GM23338 (cell line): Measurements from ENCODE around the gene ATRIP. TPM values are rescaled to one million over a fixed set of nuclear protein-coding genes. Genes with fewer than 3 reads are reported as not detected.

Source experiments
- ATAC-seq: fragments of 200-7000 bp; cut with Tn5 transposase; 3 replicates; pipeline ENCODE4 v1.9.1; 2020
- DNase-seq: peaks from one replicate; pipeline ENCODE4 v3.0.0-alpha.2; 2015; ENCODE audit warnings: low spot score
- H2AFZ ChIP-seq: fragments of 200-600 bp; sonication (generic); 2 replicates; pipeline ENCODE4 v1.8.0; 2016; ENCODE audit warnings: antibody characterized with exemption, mild to moderate bottlenecking, moderate library complexity
- H3F3A ChIP-seq: fragments of 200-600 bp; sonication (generic); replicated peaks from 2 replicates; pipeline ENCODE4 v1.8.0; 2017; ENCODE audit warnings: antibody characterized with exemption, mixed run types, low read depth
- H3K27ac ChIP-seq: fragments of 200-600 bp; sonication (generic); 2 replicates; pipeline ENCODE4 v1.6.1; 2016; ENCODE audit warnings: low read depth
- H3K27me3 ChIP-seq: fragments of 200-600 bp; sonication (generic); 2 replicates; pipeline ENCODE4 v1.8.0; 2016; ENCODE audit warnings: mild to moderate bottlenecking, mixed run types, moderate library complexity; ENCODE audit not compliant: insufficient read depth
- H3K36me3 ChIP-seq: fragments of 200-600 bp; sonication (generic); 2 replicates; pipeline ENCODE4 v1.8.0; 2016; ENCODE audit warnings: mild to moderate bottlenecking; ENCODE audit not compliant: insufficient read depth
- H3K4me1 ChIP-seq: fragments of 200-600 bp; sonication (generic); 2 replicates; pipeline ENCODE4 v1.8.0; 2016; ENCODE audit warnings: mild to moderate bottlenecking, moderate library complexity; ENCODE audit not compliant: insufficient read depth
- H3K4me2 ChIP-seq: fragments of 200-600 bp; sonication (generic); 2 replicates; pipeline ENCODE4 v1.7.1; 2017; ENCODE audit warnings: mixed run types
- H3K4me3 ChIP-seq: fragments of 200-600 bp; sonication (generic); 2 replicates; pipeline ENCODE4 v1.6.1; 2016; ENCODE audit warnings: mixed run types
- H3K79me2 ChIP-seq: fragments of 200-600 bp; sonication (generic); replicated peaks from 2 replicates; pipeline ENCODE4 v1.8.0; 2017; ENCODE audit warnings: mild to moderate bottlenecking; ENCODE audit not compliant: insufficient read depth
- H3K9me2 ChIP-seq: fragments of 200-600 bp; sonication (generic); 2 replicates; pipeline ENCODE4 v1.8.0; 2017; ENCODE audit not compliant: insufficient read depth
- H4K20me1 ChIP-seq: fragments of 200-600 bp; sonication (generic); replicated peaks from 2 replicates; pipeline ENCODE4 v1.8.0; 2017; ENCODE audit warnings: mild to moderate bottlenecking; ENCODE audit not compliant: insufficient read depth
- H3K27ac Mint-ChIP-seq: 2 replicates; pipeline ENCODE4 v1.8.0; 2020; ENCODE audit warnings: inconsistent platforms, mild to moderate bottlenecking, moderate library complexity, mixed read lengths
- H3K27me3 Mint-ChIP-seq: 3 replicates; pipeline ENCODE4 v1.8.0; 2022; ENCODE audit warnings: low read depth, mild to moderate bottlenecking, moderate library complexity, mixed read lengths, inconsistent platforms; ENCODE audit not compliant: insufficient read depth, poor library complexity
- H3K36me3 Mint-ChIP-seq: 3 replicates; pipeline ENCODE4 v1.8.0; 2021; ENCODE audit warnings: low read depth, mild to moderate bottlenecking, inconsistent platforms, moderate library complexity, mixed read lengths
- H3K4me1 Mint-ChIP-seq: 3 replicates; pipeline ENCODE4 v1.8.0; 2020; ENCODE audit warnings: mild to moderate bottlenecking, inconsistent platforms, mixed read lengths
- H3K4me3 Mint-ChIP-seq: 3 replicates; pipeline ENCODE4 v1.8.0; 2021; ENCODE audit warnings: moderate library complexity, mild to moderate bottlenecking, inconsistent platforms, mixed read lengths
- H3K9me3 Mint-ChIP-seq: 3 replicates; pipeline ENCODE4 v1.8.0; 2020; ENCODE audit warnings: moderate library complexity, mild to moderate bottlenecking, inconsistent platforms, mixed read lengths
- CREB1 ChIP-seq: fragments of 250-450 bp; sonication (Bioruptor Pico); IDR thresholded peaks from 2 replicates; pipeline ENCODE4 v1.5.0; 2020; ENCODE audit warnings: low read depth, mild to moderate bottlenecking, moderate library complexity
- ETS1 ChIP-seq: IDR thresholded peaks from 2 replicates; pipeline ENCODE4 v1.6.1; 2016; ENCODE audit warnings: antibody characterized with exemption
- EZH2 ChIP-seq: fragments of 200-600 bp; sonication (generic); IDR thresholded peaks from one replicate; pipeline ENCODE4 v1.8.0; 2017; ENCODE audit warnings: antibody characterized with exemption, mild to moderate bottlenecking, low read depth; ENCODE audit not compliant: unreplicated experiment
- EZH2phosphoT487 ChIP-seq: fragments of 200-600 bp; sonication (generic); IDR thresholded peaks from one replicate; pipeline ENCODE4 v1.8.1; 2018; ENCODE audit warnings: antibody characterized with exemption; ENCODE audit not compliant: unreplicated experiment
- JUNB ChIP-seq: IDR thresholded peaks from one replicate; pipeline ENCODE4 v1.6.1; 2016; ENCODE audit warnings: antibody characterized with exemption; ENCODE audit not compliant: unreplicated experiment
- NANOG ChIP-seq: IDR thresholded peaks from 2 replicates; pipeline ENCODE4 v1.6.1; 2016; ENCODE audit warnings: antibody characterized with exemption, borderline replicate concordance
- POLR2AphosphoS5 ChIP-seq: IDR thresholded peaks from 2 replicates; pipeline ENCODE4 v1.6.1; 2016; ENCODE audit warnings: antibody characterized with exemption, low read depth
- REST ChIP-seq: IDR thresholded peaks from one replicate; pipeline ENCODE4 v1.6.1; 2018; ENCODE audit warnings: antibody characterized with exemption; ENCODE audit not compliant: unreplicated experiment
- STAT1 ChIP-seq: IDR thresholded peaks from one replicate; pipeline ENCODE4 v1.6.1; 2016; ENCODE audit warnings: antibody characterized with exemption; ENCODE audit not compliant: unreplicated experiment
- ZNF114 ChIP-seq: fragments of 250-450 bp; sonication (Bioruptor Pico); IDR thresholded peaks from 2 replicates; pipeline ENCODE4 v1.5.0; 2020; ENCODE audit warnings: mild to moderate bottlenecking, moderate library complexity
- ZNF331 ChIP-seq: fragments of 250-450 bp; sonication (Bioruptor Pico); IDR thresholded peaks from 2 replicates; pipeline ENCODE4 v1.5.0; 2020; ENCODE audit warnings: low read depth, mild to moderate bottlenecking, moderate library complexity
- polyA plus RNA-seq: library from polyadenylated mRNA; unstranded; fragments of >200 nt; fragmentation: Nextera tagmentation; extraction: Ambion mirVana; gene quantifications from 2 replicates; pipeline ENCODE4 v1.2.1, GENCODE V29; 2016
- total RNA-seq: library from RNA; depleted of rRNA; stranded (reverse); fragments of >200 nt; shearing (Covaris generic); gene quantifications from 2 replicates; pipeline ENCODE4 v1.2.3, GENCODE V29; 2014
- TF ChIP-seq, protein P1 (sequence below), 2 experiments: fragments of 200-600 bp in 1 of 2; sonication (generic) in 1 of 2; conservative IDR thresholded peaks; 2 replicates each; pipeline versions ENCODE4 v1.5.1 to v1.6.1; 2016 to 2017; ENCODE audit warnings: antibody characterized with exemption in 2 of 2, low read depth in 2 of 2, mild to moderate bottlenecking in 2 of 2, moderate library complexity in 1 of 2
- TF ChIP-seq, protein P2 (sequence below): fragments of 250-450 bp; sonication (Bioruptor Pico); IDR thresholded peaks from 2 replicates; pipeline ENCODE4 v1.5.0; 2020; ENCODE audit warnings: mild to moderate bottlenecking, moderate library complexity

Gene ATRIP
- total and polyA plus RNA-seq, 2 experiments from 2014 or later, result 5.8 to 17.3 TPM

GRCh38 chr3:48414376-48415250 is 31.9 kb upstream of the ATRIP start:
- Mint-ChIP-seq H3K4me3 (no peak overlapping the region), H3K9me3 (no peaks in the 10 kb centered on the region), H3K27me3 (peaks cover 21% of the 10 kb centered on the region), H3K36me3 (peaks cover 88% of the 10 kb centered on the region), H3K4me1 (no peaks in the 10 kb centered on the region), H3K27ac (no peak overlapping the region)
- H3K4me2 ChIP-seq, result no peak overlapping the region
- no peaks in the 10 kb centered on the region for H3K79me2 ChIP-seq
- H3K4me3 ChIP-seq, result no peak overlapping the region
- TF ChIP-seq ZNF114 (CRISPR knock-in tag), result no peak
- no peak for TF ChIP-seq EZH2phosphoT487
- no peak for TF ChIP-seq ZNF331 (CRISPR knock-in tag)
- TF ChIP-seq NANOG, result no peak
- no peak for TF ChIP-seq REST
- TF ChIP-seq, protein P1, sequence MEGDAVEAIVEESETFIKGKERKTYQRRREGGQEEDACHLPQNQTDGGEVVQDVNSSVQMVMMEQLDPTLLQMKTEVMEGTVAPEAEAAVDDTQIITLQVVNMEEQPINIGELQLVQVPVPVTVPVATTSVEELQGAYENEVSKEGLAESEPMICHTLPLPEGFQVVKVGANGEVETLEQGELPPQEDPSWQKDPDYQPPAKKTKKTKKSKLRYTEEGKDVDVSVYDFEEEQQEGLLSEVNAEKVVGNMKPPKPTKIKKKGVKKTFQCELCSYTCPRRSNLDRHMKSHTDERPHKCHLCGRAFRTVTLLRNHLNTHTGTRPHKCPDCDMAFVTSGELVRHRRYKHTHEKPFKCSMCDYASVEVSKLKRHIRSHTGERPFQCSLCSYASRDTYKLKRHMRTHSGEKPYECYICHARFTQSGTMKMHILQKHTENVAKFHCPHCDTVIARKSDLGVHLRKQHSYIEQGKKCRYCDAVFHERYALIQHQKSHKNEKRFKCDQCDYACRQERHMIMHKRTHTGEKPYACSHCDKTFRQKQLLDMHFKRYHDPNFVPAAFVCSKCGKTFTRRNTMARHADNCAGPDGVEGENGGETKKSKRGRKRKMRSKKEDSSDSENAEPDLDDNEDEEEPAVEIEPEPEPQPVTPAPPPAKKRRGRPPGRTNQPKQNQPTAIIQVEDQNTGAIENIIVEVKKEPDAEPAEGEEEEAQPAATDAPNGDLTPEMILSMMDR (conservative IDR thresholded peaks at IDR 0.05; ENCODE audit: low read depth in 2 of 2), result no peak
- no peak for TF ChIP-seq STAT1
- TF ChIP-seq EZH2, result no peak
- TF ChIP-seq ETS1, result no peak
- TF ChIP-seq JUNB, result no peak
- no peak for TF ChIP-seq CREB1 (CRISPR knock-in tag)
- TF ChIP-seq, protein P2, sequence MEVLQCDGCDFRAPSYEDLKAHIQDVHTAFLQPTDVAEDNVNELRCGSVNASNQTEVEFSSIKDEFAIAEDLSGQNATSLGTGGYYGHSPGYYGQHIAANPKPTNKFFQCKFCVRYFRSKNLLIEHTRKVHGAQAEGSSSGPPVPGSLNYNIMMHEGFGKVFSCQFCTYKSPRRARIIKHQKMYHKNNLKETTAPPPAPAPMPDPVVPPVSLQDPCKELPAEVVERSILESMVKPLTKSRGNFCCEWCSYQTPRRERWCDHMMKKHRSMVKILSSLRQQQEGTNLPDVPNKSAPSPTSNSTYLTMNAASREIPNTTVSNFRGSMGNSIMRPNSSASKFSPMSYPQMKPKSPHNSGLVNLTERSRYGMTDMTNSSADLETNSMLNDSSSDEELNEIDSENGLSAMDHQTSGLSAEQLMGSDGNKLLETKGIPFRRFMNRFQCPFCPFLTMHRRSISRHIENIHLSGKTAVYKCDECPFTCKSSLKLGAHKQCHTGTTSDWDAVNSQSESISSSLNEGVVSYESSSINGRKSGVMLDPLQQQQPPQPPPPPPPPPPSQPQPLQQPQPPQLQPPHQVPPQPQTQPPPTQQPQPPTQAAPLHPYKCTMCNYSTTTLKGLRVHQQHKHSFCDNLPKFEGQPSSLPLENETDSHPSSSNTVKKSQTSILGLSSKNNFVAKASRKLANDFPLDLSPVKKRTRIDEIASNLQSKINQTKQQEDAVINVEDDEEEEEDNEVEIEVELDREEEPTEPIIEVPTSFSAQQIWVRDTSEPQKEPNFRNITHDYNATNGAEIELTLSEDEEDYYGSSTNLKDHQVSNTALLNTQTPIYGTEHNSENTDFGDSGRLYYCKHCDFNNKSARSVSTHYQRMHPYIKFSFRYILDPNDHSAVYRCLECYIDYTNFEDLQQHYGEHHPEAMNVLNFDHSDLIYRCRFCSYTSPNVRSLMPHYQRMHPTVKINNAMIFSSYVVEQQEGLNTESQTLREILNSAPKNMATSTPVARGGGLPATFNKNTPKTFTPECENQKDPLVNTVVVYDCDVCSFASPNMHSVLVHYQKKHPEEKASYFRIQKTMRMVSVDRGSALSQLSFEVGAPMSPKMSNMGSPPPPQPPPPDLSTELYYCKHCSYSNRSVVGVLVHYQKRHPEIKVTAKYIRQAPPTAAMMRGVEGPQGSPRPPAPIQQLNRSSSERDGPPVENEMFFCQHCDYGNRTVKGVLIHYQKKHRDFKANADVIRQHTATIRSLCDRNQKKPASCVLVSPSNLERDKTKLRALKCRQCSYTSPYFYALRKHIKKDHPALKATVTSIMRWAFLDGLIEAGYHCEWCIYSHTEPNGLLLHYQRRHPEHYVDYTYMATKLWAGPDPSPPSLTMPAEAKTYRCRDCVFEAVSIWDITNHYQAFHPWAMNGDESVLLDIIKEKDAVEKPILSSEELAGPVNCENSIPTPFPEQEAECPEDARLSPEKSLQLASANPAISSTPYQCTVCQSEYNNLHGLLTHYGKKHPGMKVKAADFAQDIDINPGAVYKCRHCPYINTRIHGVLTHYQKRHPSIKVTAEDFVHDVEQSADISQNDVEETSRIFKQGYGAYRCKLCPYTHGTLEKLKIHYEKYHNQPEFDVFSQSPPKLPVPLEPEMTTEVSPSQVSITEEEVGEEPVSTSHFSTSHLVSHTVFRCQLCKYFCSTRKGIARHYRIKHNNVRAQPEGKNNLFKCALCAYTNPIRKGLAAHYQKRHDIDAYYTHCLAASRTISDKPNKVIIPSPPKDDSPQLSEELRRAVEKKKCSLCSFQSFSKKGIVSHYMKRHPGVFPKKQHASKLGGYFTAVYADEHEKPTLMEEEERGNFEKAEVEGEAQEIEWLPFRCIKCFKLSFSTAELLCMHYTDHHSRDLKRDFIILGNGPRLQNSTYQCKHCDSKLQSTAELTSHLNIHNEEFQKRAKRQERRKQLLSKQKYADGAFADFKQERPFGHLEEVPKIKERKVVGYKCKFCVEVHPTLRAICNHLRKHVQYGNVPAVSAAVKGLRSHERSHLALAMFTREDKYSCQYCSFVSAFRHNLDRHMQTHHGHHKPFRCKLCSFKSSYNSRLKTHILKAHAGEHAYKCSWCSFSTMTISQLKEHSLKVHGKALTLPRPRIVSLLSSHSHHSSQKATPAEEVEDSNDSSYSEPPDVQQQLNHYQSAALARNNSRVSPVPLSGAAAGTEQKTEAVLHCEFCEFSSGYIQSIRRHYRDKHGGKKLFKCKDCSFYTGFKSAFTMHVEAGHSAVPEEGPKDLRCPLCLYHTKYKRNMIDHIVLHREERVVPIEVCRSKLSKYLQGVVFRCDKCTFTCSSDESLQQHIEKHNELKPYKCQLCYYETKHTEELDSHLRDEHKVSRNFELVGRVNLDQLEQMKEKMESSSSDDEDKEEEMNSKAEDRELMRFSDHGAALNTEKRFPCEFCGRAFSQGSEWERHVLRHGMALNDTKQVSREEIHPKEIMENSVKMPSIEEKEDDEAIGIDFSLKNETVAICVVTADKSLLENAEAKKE (CRISPR knock-in tag), result no peak
- TF ChIP-seq POLR2AphosphoS5, result no peak
- no peaks in the 10 kb centered on the region for H3K27me3 ChIP-seq
- ATAC-seq, result no peak
- peaks cover 15% of the 10 kb centered on the region; the same call in 1 of the 2 replicates for H3K36me3 ChIP-seq
- no peaks in the 10 kb centered on the region; the same call in 1 of the 2 replicates for H4K20me1 ChIP-seq
- no peaks in the 10 kb centered on the region for H3K4me1 ChIP-seq
- no peak for DNase-seq
- H2AFZ ChIP-seq, result no peak overlapping the region
- no peak overlapping the region for H3K27ac ChIP-seq
- H3K9me2 ChIP-seq, result no peaks in the 10 kb centered on the region
- H3F3A ChIP-seq, result no peaks in the 10 kb centered on the region
